ENCODE data around the gene LRRC70.

The LRRC70 gene

GRCh38 chr5:62617943-62618342 lies 39.3 kb downstream of the LRRC70 start:
- H3F3A ChIP-seq (ENCODE audit: insufficient read depth), result no peaks in the 10 kb centered on the region; the same call in 1 of the 2 replicates
- no peaks in the 10 kb centered on the region for H3K79me2 ChIP-seq (ENCODE audit: insufficient read depth, low read length)
- no peaks in the 10 kb centered on the region for H3K27me3 ChIP-seq (ENCODE audit: low read length)
- H3K27ac ChIP-seq (ENCODE audit: low read depth, low read length), result no peak overlapping the region
- H3K9me3 ChIP-seq (ENCODE audit: insufficient read depth, low read length), result no peaks in the 10 kb centered on the region
- no peak overlapping the region for H3K9ac ChIP-seq (ENCODE audit: low read length)
- no peak overlapping the region for H3K4me3 ChIP-seq (ENCODE audit: insufficient read depth, low read length, poor library complexity, severe bottlenecking)
- no peaks in the 10 kb centered on the region for H3K9me2 ChIP-seq (replicated peaks; ENCODE audit: insufficient read depth, low read length)
- no peak overlapping the region for H2AFZ ChIP-seq (ENCODE audit: low read depth, low read length, severe bottlenecking)
- no peaks in the 10 kb centered on the region for H3K36me3 ChIP-seq (ENCODE audit: low read length)
- no peak overlapping the region for H3K4me2 ChIP-seq (ENCODE audit: low read depth, low read length, poor library complexity, severe bottlenecking)
- no peaks in the 10 kb centered on the region for H4K20me1 ChIP-seq (ENCODE audit: low read depth, low read length)
- TF ChIP-seq EZH2phosphoT487 (conservative IDR thresholded peaks at IDR 0.05; ENCODE audit: low read length), result no peak
- TF ChIP-seq, protein P1, sequence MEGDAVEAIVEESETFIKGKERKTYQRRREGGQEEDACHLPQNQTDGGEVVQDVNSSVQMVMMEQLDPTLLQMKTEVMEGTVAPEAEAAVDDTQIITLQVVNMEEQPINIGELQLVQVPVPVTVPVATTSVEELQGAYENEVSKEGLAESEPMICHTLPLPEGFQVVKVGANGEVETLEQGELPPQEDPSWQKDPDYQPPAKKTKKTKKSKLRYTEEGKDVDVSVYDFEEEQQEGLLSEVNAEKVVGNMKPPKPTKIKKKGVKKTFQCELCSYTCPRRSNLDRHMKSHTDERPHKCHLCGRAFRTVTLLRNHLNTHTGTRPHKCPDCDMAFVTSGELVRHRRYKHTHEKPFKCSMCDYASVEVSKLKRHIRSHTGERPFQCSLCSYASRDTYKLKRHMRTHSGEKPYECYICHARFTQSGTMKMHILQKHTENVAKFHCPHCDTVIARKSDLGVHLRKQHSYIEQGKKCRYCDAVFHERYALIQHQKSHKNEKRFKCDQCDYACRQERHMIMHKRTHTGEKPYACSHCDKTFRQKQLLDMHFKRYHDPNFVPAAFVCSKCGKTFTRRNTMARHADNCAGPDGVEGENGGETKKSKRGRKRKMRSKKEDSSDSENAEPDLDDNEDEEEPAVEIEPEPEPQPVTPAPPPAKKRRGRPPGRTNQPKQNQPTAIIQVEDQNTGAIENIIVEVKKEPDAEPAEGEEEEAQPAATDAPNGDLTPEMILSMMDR (IDR thresholded peaks at IDR 0.05; ENCODE audit: insufficient read depth, low read length, poor library complexity, severe bottlenecking), result no peak

DNA sequence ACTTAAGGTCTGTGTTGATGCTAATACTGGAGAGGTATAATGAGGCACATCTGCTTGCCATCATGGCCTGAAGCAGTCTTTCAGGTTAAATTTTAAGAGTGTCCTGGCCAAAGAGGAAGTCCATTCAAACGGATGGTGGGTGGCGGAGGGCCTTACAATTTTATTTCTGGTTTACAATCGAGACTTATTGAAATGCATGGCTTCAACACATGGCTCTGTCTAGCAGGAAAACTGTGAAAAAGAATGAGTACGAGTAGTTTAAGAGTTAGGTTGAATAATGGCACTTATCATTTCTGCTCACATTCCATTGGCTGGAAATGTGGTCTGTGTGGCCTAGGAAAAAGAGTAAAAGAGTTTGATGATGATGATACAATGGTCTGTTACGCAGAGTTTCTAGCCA lies 42.1 kb downstream of the LRRC70 start:
- H3K4me3 ChIP-seq (ENCODE audit: insufficient read depth, low read length, poor library complexity, severe bottlenecking), result no peak overlapping the region

GRCh38 chr5:62621280-62621679 lies 42.7 kb downstream of the LRRC70 start:
- H3K27ac ChIP-seq (ENCODE audit: low read depth, low read length), result no peak overlapping the region
- H3K4me2 ChIP-seq (ENCODE audit: low read depth, low read length, poor library complexity, severe bottlenecking), result no peak overlapping the region

More for the DNA sequence above, 42.1 kb downstream of the LRRC70 start:
- H4K20me1 ChIP-seq (ENCODE audit: low read depth, low read length), result no peaks in the 10 kb centered on the region
- TF ChIP-seq, protein P1 (IDR thresholded peaks at IDR 0.05; ENCODE audit: insufficient read depth, low read length, poor library complexity, severe bottlenecking), result no peak
- TF ChIP-seq EZH2phosphoT487 (conservative IDR thresholded peaks at IDR 0.05; ENCODE audit: low read length), result no peak
- H3K27me3 ChIP-seq (ENCODE audit: low read length), result no peaks in the 10 kb centered on the region
- H3K4me2 ChIP-seq (ENCODE audit: low read depth, low read length, poor library complexity, severe bottlenecking), result no peak overlapping the region
- H3F3A ChIP-seq (ENCODE audit: insufficient read depth), result no peaks in the 10 kb centered on the region; the same call in 1 of the 2 replicates
- no peak overlapping the region for H3K9ac ChIP-seq (ENCODE audit: low read length)
- no peak overlapping the region for H3K27ac ChIP-seq (ENCODE audit: low read depth, low read length)
- no peaks in the 10 kb centered on the region for H3K79me2 ChIP-seq (ENCODE audit: insufficient read depth, low read length)
- no peak overlapping the region for H2AFZ ChIP-seq (ENCODE audit: low read depth, low read length, severe bottlenecking)
- no peaks in the 10 kb centered on the region for H3K9me3 ChIP-seq (ENCODE audit: insufficient read depth, low read length)
- H3K36me3 ChIP-seq (ENCODE audit: low read length), result no peaks in the 10 kb centered on the region
- no peaks in the 10 kb centered on the region for H3K9me2 ChIP-seq (replicated peaks; ENCODE audit: insufficient read depth, low read length)

More at GRCh38 chr5:62621280-62621679, 42.7 kb downstream of the LRRC70 start:
- no peak overlapping the region for H2AFZ ChIP-seq (ENCODE audit: low read depth, low read length, severe bottlenecking)
- H3K27me3 ChIP-seq (ENCODE audit: low read length), result no peaks in the 10 kb centered on the region
- no peak overlapping the region for H3K4me3 ChIP-seq (ENCODE audit: insufficient read depth, low read length, poor library complexity, severe bottlenecking)
- H3K36me3 ChIP-seq (ENCODE audit: low read length), result no peaks in the 10 kb centered on the region
- H3K9me3 ChIP-seq (ENCODE audit: insufficient read depth, low read length), result no peaks in the 10 kb centered on the region
- no peak overlapping the region for H3K9ac ChIP-seq (ENCODE audit: low read length)
- H3K79me2 ChIP-seq (ENCODE audit: insufficient read depth, low read length), result no peaks in the 10 kb centered on the region
- H3K9me2 ChIP-seq (replicated peaks; ENCODE audit: insufficient read depth, low read length), result no peaks in the 10 kb centered on the region
- H3F3A ChIP-seq (ENCODE audit: insufficient read depth), result no peaks in the 10 kb centered on the region; the same call in 1 of the 2 replicates
- H4K20me1 ChIP-seq (ENCODE audit: low read depth, low read length), result no peaks in the 10 kb centered on the region
- no peak for TF ChIP-seq EZH2phosphoT487 (conservative IDR thresholded peaks at IDR 0.05; ENCODE audit: low read length)
- TF ChIP-seq, protein P1 (IDR thresholded peaks at IDR 0.05; ENCODE audit: insufficient read depth, low read length, poor library complexity, severe bottlenecking), result no peak
